D341Med (cell line): ENCODE results near the gene CA5B.
"Not testable (repeated sequence)": the region's sequence is repeated elsewhere in the genome, so short reads cannot be mapped to it uniquely, and the experiment has no call there.

Experiments used
- DNase-seq: peaks from one replicate; pipeline ENCODE4 v3.0.0; 2012; ENCODE audit warnings: low spot score

Gene CA5B

GRCh38 chrX:15748841-15749240 lies 10.8 kb downstream of the CA5B start:
- no peak for DNase-seq

GRCh38 chrX:15749642-15750610 lies 11.9 kb downstream of the CA5B start:
- no peak for DNase-seq

- no peak for DNase-seq
Measured at GRCh38 chrX:15750611-15751154, 12.6 kb downstream of the CA5B start.

GRCh38 chrX:15751155-15751819 lies 13.2 kb downstream of the CA5B start:
- DNase-seq = no peak

GRCh38 chrX:15755091-15755490 lies 17.0 kb downstream of the CA5B start:
- DNase-seq = no peak

- DNase-seq = no peak
Measured at GRCh38 chrX:15758140-15758539, 20.1 kb downstream of the CA5B start.

GRCh38 chrX:15759886-15760285 lies 21.8 kb downstream of the CA5B start:
- not testable (repeated sequence) for DNase-seq

GRCh38 chrX:15761564-15762191 lies 23.6 kb downstream of the CA5B start:
- DNase-seq = peak; percentile 39

GRCh38 chrX:15769300-15769954 lies 31.4 kb downstream of the CA5B start:
- no peak for DNase-seq

GRCh38 chrX:15781961-15782699 lies 44.1 kb downstream of the CA5B start:
- DNase-seq = no peak

- no peak for DNase-seq
Measured at GRCh38 chrX:15785176-15785750, 47.2 kb downstream of the CA5B start.

GRCh38 chrX:15786915-15787314 lies 48.8 kb downstream of the CA5B start:
- DNase-seq = no peak

GRCh38 chrX:15789979-15790768 lies 52.1 kb downstream of the CA5B start, which contains the start of gene ZRSR2:
Gene ZRSR2, plus strand, starts transcription at chrX:15790484. Its CDS starts 12 bp downstream, at chrX:15790496.
- DNase-seq = peak; percentile 89

GRCh38 chrX:15790769-15791290 lies 52.8 kb downstream of the CA5B start:
- DNase-seq = no peak

- DNase-seq = no peak
Measured at GRCh38 chrX:15797707-15798106, 59.6 kb downstream of the CA5B start.

- no peak for DNase-seq
Measured at GRCh38 chrX:15804563-15804962, 66.5 kb downstream of the CA5B start.

- DNase-seq = no peak
Measured at GRCh38 chrX:15808254-15808653, 70.2 kb downstream of the CA5B start.

GRCh38 chrX:15812192-15812938 lies 74.3 kb downstream of the CA5B start:
- no peak for DNase-seq

- no peak for DNase-seq
Measured at GRCh38 chrX:15813416-15813815, 75.3 kb downstream of the CA5B start.
